H1 (cell line): Measurements from ENCODE around the gene KIT. TPM values are rescaled to one million over a fixed set of nuclear protein-coding genes. Genes with fewer than 3 reads are reported as not detected.

Experiments
- CTCF ChIA-PET: fragments of 300-600 bp; sonication (Branson Sonifier 250); formaldehyde crosslinking; loops from one replicate; lab custom pipeline; 2021; ENCODE audit not compliant: partially characterized antibody; lab: Charles Lee
- POLR2A ChIA-PET: fragments of 300-600 bp; sonication (Branson Sonifier 250); formaldehyde crosslinking; loops from one replicate; lab custom pipeline; 2021; ENCODE audit warnings: inconsistent platforms; ENCODE audit not compliant: partially characterized antibody; lab: Charles Lee
- DNase-seq, 2 experiments: peaks; one replicate each; pipeline versions ENCODE4 v3.0.0 to v3.0.0-alpha.2; 2010 to 2022; ENCODE audit warnings: low spot score in 2 of 2, low read depth in 1 of 2, mixed read lengths in 1 of 2
- FAIRE-seq: peaks from 2 replicates; lab custom pipeline; 2011; peaks lifted over from hg19 to GRCh38; lab: Jason Lieb, UNC
- H2AFZ ChIP-seq: 2 replicates; pipeline ENCODE4 v1.8.1; 2012; ENCODE audit warnings: low read length, inconsistent platforms
- H2AK5ac ChIP-seq: 2 replicates; pipeline ENCODE4 v1.6.1; 2013; ENCODE audit warnings: low read depth, low read length
- H2BK120ac ChIP-seq: replicated peaks from 2 replicates; pipeline ENCODE3; 2013; ENCODE audit warnings: low read depth, low read length, inconsistent platforms
- H2BK12ac ChIP-seq: 2 replicates; pipeline ENCODE4 v1.6.1; 2013; ENCODE audit warnings: low read depth, low read length
- H2BK15ac ChIP-seq: 2 replicates; pipeline ENCODE4 v1.6.1; 2013; ENCODE audit warnings: low read length
- H2BK20ac ChIP-seq: 2 replicates; pipeline ENCODE4 v1.6.1; 2013; ENCODE audit warnings: low read length
- H2BK5ac ChIP-seq: 2 replicates; pipeline ENCODE4 v1.6.1; 2013; ENCODE audit warnings: low read depth, low read length
- H3K14ac ChIP-seq: 2 replicates; pipeline ENCODE4 v1.6.1; 2013; ENCODE audit warnings: inconsistent platforms; ENCODE audit not compliant: insufficient read length
- H3K18ac ChIP-seq: 2 replicates; pipeline ENCODE4 v1.6.1; 2013; ENCODE audit warnings: low read length; ENCODE audit errors: extremely low read depth
- H3K23ac ChIP-seq: 2 replicates; pipeline ENCODE4 v1.6.1; 2013; ENCODE audit warnings: inconsistent platforms; ENCODE audit not compliant: insufficient read length
- H3K23me2 ChIP-seq: 2 replicates; pipeline ENCODE4 v1.6.1; 2013; ENCODE audit warnings: low read depth, low read length
- H3K27ac ChIP-seq: 2 replicates; pipeline ENCODE4 v1.6.1; 2011; ENCODE audit warnings: low read depth, low read length, inconsistent platforms
- H3K27me3 ChIP-seq, 4 experiments: replicated peaks in 1 of 4; 1 replicate in 1 of 4; 2 replicates in 3 of 4; pipeline versions ENCODE4 v1.6.1 to v1.8.1; 2011 to 2013; ENCODE audit warnings: low read length in 3 of 4, mild to moderate bottlenecking in 3 of 4, inconsistent platforms in 2 of 4, mixed read lengths in 2 of 4, moderate library complexity in 1 of 4; ENCODE audit not compliant: control insufficient read depth in 3 of 4, insufficient read depth in 3 of 4; ENCODE audit errors: extremely low read depth in 1 of 4
- H3K36me3 ChIP-seq, 4 experiments: 2 replicates each; pipeline versions ENCODE4 v1.6.1 to v1.8.1; 2011 to 2013; ENCODE audit warnings: mild to moderate bottlenecking in 4 of 4, low read length in 3 of 4, moderate library complexity in 2 of 4, control low read depth in 1 of 4, inconsistent platforms in 1 of 4; ENCODE audit not compliant: insufficient read depth in 4 of 4, control insufficient read depth in 2 of 4
- H3K4ac ChIP-seq: replicated peaks from 2 replicates; pipeline ENCODE3; 2013; ENCODE audit warnings: low read length, low read depth, mixed read lengths, inconsistent platforms; ENCODE audit not compliant: insufficient read length
- H3K4me1 ChIP-seq, 4 experiments: replicated peaks in 1 of 4; 1 replicate in 1 of 4; 2 replicates in 3 of 4; pipeline versions ENCODE4 v1.6.1 to v1.8.1; 2011 to 2013; ENCODE audit warnings: low read length in 3 of 4, inconsistent platforms in 2 of 4, mixed read lengths in 1 of 4; ENCODE audit not compliant: insufficient read depth in 4 of 4, control insufficient read depth in 3 of 4
- H3K4me2 ChIP-seq, 2 experiments: 2 replicates each; pipeline versions ENCODE4 v1.6.1 to v1.8.1; 2011 to 2013; ENCODE audit warnings: low read depth in 2 of 2, low read length in 2 of 2, control low read depth in 1 of 2, inconsistent platforms in 1 of 2, mild to moderate bottlenecking in 1 of 2; ENCODE audit not compliant: insufficient read depth in 1 of 2
- H3K4me3 ChIP-seq, 4 experiments: fragments of 200-600, 300-600 bp in 1 of 4; sonication (generic), shearing (Covaris generic), sonication (Bioruptor Twin) in 1 of 4; 2 replicates each; pipeline versions ENCODE4 v1.5.1 to v1.8.1; 2011 to 2016; ENCODE audit warnings: low read length in 4 of 4, low read depth in 3 of 4, control low read depth in 2 of 4, inconsistent platforms in 2 of 4, mild to moderate bottlenecking in 2 of 4, mixed read lengths in 1 of 4, moderate library complexity in 1 of 4; ENCODE audit not compliant: insufficient read depth in 2 of 4; ENCODE audit errors: extremely low read depth in 1 of 4
- H3K56ac ChIP-seq: replicated peaks from 2 replicates; pipeline ENCODE3; 2013; ENCODE audit warnings: low read depth, mild to moderate bottlenecking, mixed read lengths, low read length, inconsistent platforms; ENCODE audit not compliant: insufficient read length
- H3K79me1 ChIP-seq: 2 replicates; pipeline ENCODE4 v1.6.1; 2013; ENCODE audit warnings: low read depth, low read length, control low read depth
- H3K79me2 ChIP-seq, 2 experiments: 2 replicates each; pipeline versions ENCODE4 v1.6.1 to v1.8.1; 2012 to 2013; ENCODE audit warnings: low read length in 2 of 2, mild to moderate bottlenecking in 2 of 2, inconsistent platforms in 1 of 2; ENCODE audit not compliant: insufficient read depth in 2 of 2, control insufficient read depth in 1 of 2
- H3K9ac ChIP-seq, 4 experiments: replicated peaks in 1 of 4; 1 replicate in 1 of 4; 2 replicates in 3 of 4; pipeline versions ENCODE4 v1.6.1 to v1.8.1; 2011 to 2013; ENCODE audit warnings: low read depth in 3 of 4, low read length in 3 of 4, control low read depth in 2 of 4, mild to moderate bottlenecking in 2 of 4, moderate library complexity in 2 of 4, inconsistent platforms in 1 of 4; ENCODE audit errors: extremely low read depth in 1 of 4
- H3K9me3 ChIP-seq, 2 experiments: 2 replicates each; pipeline versions ENCODE4 v1.6.1 to v1.8.1; 2012 to 2013; ENCODE audit warnings: mild to moderate bottlenecking in 2 of 2, moderate library complexity in 2 of 2, control low read depth in 1 of 2, inconsistent platforms in 1 of 2, low read depth in 1 of 2, low read length in 1 of 2, mixed read lengths in 1 of 2; ENCODE audit not compliant: insufficient read depth in 2 of 2
- H4K20me1 ChIP-seq, 2 experiments: replicated peaks in 1 of 2; 2 replicates each; pipeline versions ENCODE3 to v1.8.1; 2011 to 2013; ENCODE audit warnings: inconsistent platforms in 2 of 2, low read length in 2 of 2, mild to moderate bottlenecking in 1 of 2; ENCODE audit not compliant: insufficient read depth in 2 of 2, control insufficient read depth in 1 of 2
- H4K5ac ChIP-seq: 2 replicates; pipeline ENCODE4 v1.6.1; 2013; ENCODE audit warnings: low read length, low read depth, mixed read lengths, inconsistent platforms; ENCODE audit not compliant: insufficient read length
- H4K8ac ChIP-seq: 2 replicates; pipeline ENCODE4 v1.8.0; 2013; ENCODE audit warnings: mild to moderate bottlenecking, moderate library complexity, low read length, inconsistent platforms; ENCODE audit not compliant: insufficient read depth; ENCODE audit errors: extremely low read depth
- H4K91ac ChIP-seq: replicated peaks from 2 replicates; pipeline ENCODE3; 2013; ENCODE audit warnings: low read length, mixed read lengths, inconsistent platforms; ENCODE audit not compliant: insufficient read length
- ATF3 ChIP-seq: IDR thresholded peaks from 2 replicates; pipeline ENCODE4 v1.6.1; 2011; ENCODE audit warnings: low read depth, mild to moderate bottlenecking, low read length; ENCODE audit not compliant: insufficient read depth
- BRCA1 ChIP-seq: IDR thresholded peaks from 2 replicates; pipeline ENCODE4 v1.6.1; 2012; ENCODE audit warnings: low read depth, low read length, improper control_type of control experiment
- CTBP2 ChIP-seq: IDR thresholded peaks from 2 replicates; pipeline ENCODE4 v1.7.0; 2011; ENCODE audit warnings: borderline replicate concordance, mild to moderate bottlenecking, moderate library complexity, mixed read lengths, low read length; ENCODE audit not compliant: insufficient read depth, insufficient read length
- JUND ChIP-seq: IDR thresholded peaks from 2 replicates; pipeline ENCODE4 v1.6.1; 2011; ENCODE audit warnings: mild to moderate bottlenecking, improper control_type of control experiment, low read length
- SIX5 ChIP-seq: IDR thresholded peaks from 2 replicates; pipeline ENCODE4 v1.6.1; 2011; ENCODE audit warnings: mild to moderate bottlenecking, low read depth, low read length
- SP2 ChIP-seq: IDR thresholded peaks from 2 replicates; pipeline ENCODE4 v1.6.1; 2012; ENCODE audit warnings: mild to moderate bottlenecking, low read length, inconsistent platforms
- TEAD4 ChIP-seq: IDR thresholded peaks from 2 replicates; pipeline ENCODE4 v1.6.1; 2012; ENCODE audit warnings: low read depth, low read length, inconsistent platforms, mixed read lengths
- YY1 ChIP-seq: IDR thresholded peaks from 2 replicates; pipeline ENCODE4 v1.6.1; 2011; ENCODE audit warnings: low read depth, mild to moderate bottlenecking, low read length
- WGBS, 2 experiments: shearing (Covaris generic) in 1 of 2; methylation state at CpG; one replicate each; pipeline versions ENCODE4 v1.1.6 to v1.1.7; 2013 to 2015; ENCODE audit warnings: low lambda C conversion rate in 2 of 2, mixed read lengths in 2 of 2, inconsistent platforms in 1 of 2, low coverage in 1 of 2, missing lambda C conversion rate in 1 of 2; ENCODE audit not compliant: insufficient replicate concordance in 2 of 2, insufficient coverage in 1 of 2, insufficient read length in 1 of 2; ENCODE audit errors: extremely low coverage in 1 of 2, missing lambda C conversion rate in 1 of 2; 5-methylcytosine and 5-hydroxymethylcytosine counted together
- polyA plus RNA-seq, 7 experiments: library from polyadenylated mRNA; depleted of rRNA in 3 of 7; stranded (reverse) in 5 of 7; unstranded in 2 of 7; fragments of >200 nt in 5 of 7; fragments of 200-250 nt in 2 of 7; gene quantifications; 1 replicate in 5 of 7; 2 replicates in 1 of 7; 4 replicates in 1 of 7; pipeline versions ENCODE4 v1.2.1 to v1.2.3, GENCODE V29; 2011 to 2013; ENCODE audit warnings: missing spikeins in 2 of 7, mixed read lengths in 2 of 7
- total RNA-seq: library from RNA; stranded (reverse); fragmentation: NEBNext Ultra II Directional; extraction: Animal tissue kit (Norgen Biotek cat#: 25700); gene quantifications from 2 replicates; pipeline ENCODE4 v1.2.1, GENCODE V29; 2021

Gene KIT
- total and polyA plus RNA-seq, 2 of the 8 experiments (the other 6 are each of a cell fraction or from before 2014, with no cell fraction given), result 14.4 to 24.8 TPM

- ChIA-PET POLR2A (no interaction called here), CTCF (interaction anchor here (0.6 to 1.4 kb wide), 4 partner anchors 9 to 97 kb away, joined by 3 read pairs; no protein-coding TSS in a partner anchor)
- Histone ChIP-seq H2AK5ac (no peak overlapping the region), H4K91ac (no peak overlapping the region), H2BK12ac (no peak overlapping the region), H2BK120ac (no peak overlapping the region), H3K14ac (no peak overlapping the region), H4K5ac (no peak overlapping the region), H3K4me3 (no peak overlapping the region), H2BK5ac (no peak overlapping the region), H3K9ac (no peak overlapping the region), H3K9me3 (no peaks in the 10 kb centered on the region), H2BK20ac (no peak overlapping the region), H3K18ac (no peak overlapping the region), H3K79me2 (no peaks in the 10 kb centered on the region), H3K27ac (no peak overlapping the region), H3K4me2 (no peak overlapping the region), H4K8ac (no peak overlapping the region), H3K36me3 (no peaks in the 10 kb centered on the region; a peak in 1 of 8 replicates), H3K4ac (no peak overlapping the region), H3K23me2 (no peaks in the 10 kb centered on the region), H3K56ac (no peak overlapping the region), H2BK15ac (no peak overlapping the region), H3K27me3 (no peaks in the 10 kb centered on the region), H2AFZ (no peak overlapping the region), H3K79me1 (no peaks in the 10 kb centered on the region), H4K20me1 (peaks cover 0 to 2% of the 10 kb centered on the region in 2 experiments), H3K4me1 (no peaks in the 10 kb centered on the region; a peak in 1 of 7 replicates), H3K23ac (no peak overlapping the region)
- 90% methylated on average over 3 of the region's 3 CpGs; no CpG with 5 or more reads in 1 of the 2 experiments for WGBS, 2 experiments
- DNase-seq, result no peak
- FAIRE-seq, result no peak
- no peak for TF ChIP-seq SP2
- TF ChIP-seq BRCA1, result no peak
- TF ChIP-seq TEAD4, result no peak
- no peak for TF ChIP-seq ATF3
- TF ChIP-seq JUND, result no peak
- TF ChIP-seq YY1, result no peak
- TF ChIP-seq CTBP2, result no peak
- TF ChIP-seq SIX5, result no peak
Observed at GRCh38 chr4:54719378-54719777, 61.6 kb downstream of the KIT start.
